LoVo (cell line): ENCODE measurements around the gene LZTFL1.
"Not testable (repeated sequence)": the region's sequence is repeated elsewhere in the genome, so short reads cannot be mapped to it uniquely, and the experiment has no call there.

ENCODE experiments used
- DNase-seq: peaks from one replicate; pipeline ENCODE4 v3.0.0-alpha.2; 2016; ENCODE audit warnings: low spot score

The LZTFL1 gene

GRCh38 chr3:45864760-45865519 is 23.0 kb upstream of the LZTFL1 start:
- DNase-seq, result no peak

DNA sequence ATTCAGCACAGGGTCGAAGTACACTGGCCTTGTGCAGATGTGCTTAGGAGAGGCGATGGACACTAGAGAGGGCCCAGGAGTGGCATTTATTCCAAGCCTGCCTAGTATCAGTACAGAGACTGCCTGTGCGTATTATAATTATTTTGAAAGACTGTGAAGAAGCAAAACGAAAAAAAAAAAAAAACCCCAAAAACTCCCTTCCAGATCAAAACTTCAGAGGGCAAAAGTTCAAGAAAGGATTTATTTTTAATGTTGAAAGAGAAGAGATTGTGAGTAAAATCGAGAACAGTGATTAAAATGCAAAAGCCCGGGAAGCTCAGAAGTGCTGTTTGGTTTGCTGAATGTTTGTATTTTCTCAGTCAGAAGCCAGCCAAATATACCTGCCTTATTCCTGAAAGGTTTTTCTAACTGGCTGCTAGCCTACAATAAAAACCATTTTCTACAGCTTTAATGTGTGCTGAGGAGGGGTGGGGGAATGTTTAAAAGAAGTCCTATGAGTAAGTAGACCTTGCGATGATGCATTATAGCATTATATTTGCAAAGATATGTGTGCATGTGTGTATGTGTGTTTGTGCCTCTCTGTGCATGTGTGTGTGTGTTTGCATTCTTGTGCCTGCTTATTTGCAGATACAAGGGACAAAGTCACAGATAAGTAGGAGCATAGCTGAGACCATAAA is 19.3 kb upstream of the LZTFL1 start:
- no peak for DNase-seq

- no peak for DNase-seq
Measured at GRCh38 chr3:45860481-45860880, 18.6 kb upstream of the LZTFL1 start.

DNA sequence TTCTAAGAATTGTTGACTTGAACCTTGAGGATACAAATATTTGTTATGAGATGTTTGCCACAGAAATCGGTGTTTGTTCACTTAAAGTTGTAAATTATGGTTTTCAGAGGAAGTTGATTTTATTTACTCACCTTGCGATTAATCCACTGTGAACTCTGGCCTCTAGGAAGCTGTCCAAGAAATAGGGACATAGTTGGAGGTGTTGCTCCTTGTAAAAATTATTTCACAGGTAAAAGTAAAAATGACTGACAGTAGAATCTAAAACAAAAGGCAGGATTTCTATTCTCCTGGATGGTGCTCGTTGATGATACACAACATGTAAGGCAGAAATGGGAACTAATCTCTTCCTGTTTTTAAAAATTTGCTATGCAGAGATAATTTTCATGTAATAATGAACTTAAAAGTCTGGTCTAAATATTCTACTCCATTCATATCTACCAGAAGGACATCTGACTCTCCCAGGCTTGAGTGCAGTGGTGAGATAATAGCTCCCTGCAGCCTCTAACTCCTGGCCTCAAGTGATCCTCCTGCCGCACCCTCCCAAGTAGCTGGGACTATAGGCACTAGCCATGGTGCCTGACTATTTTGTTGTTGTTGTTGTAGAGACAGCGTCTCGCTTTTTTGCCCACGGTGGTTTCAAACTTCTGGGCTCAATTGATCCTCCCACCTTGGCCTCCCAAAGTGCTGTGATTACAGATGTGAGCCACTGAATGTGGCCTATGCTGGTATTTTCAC is 17.1 kb upstream of the LZTFL1 start:
- DNase-seq, result no peak

- not testable (repeated sequence) for DNase-seq
Measured at GRCh38 chr3:45857024-45857423, 15.1 kb upstream of the LZTFL1 start.

DNA sequence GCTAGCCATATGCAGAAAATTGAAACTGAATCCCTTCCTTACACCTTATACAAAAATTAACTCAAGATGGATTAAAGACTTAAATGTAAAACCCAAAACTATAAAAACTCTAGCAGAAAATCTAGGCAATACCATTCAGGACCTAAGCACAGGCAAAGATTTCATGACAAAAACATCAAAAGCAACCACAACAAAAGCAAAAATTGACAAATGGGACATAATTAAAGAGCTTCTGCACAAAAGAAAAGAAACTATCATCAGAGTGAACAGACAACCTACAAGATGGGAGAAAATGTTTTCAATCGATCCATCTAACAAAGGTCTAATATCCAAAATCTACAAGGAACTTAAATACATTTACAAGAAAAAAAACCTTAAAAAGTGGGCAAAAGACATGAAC is 14.4 kb upstream of the LZTFL1 start:
- not testable (repeated sequence) for DNase-seq

- no peak for DNase-seq
Measured at GRCh38 chr3:45852828-45853227, 10.9 kb upstream of the LZTFL1 start.

- no peak for DNase-seq
Measured at GRCh38 chr3:45848392-45848791, 6.5 kb upstream of the LZTFL1 start.

GRCh38 chr3:45844616-45845015 is 2.7 kb upstream of the LZTFL1 start:
- no peak for DNase-seq

DNA sequence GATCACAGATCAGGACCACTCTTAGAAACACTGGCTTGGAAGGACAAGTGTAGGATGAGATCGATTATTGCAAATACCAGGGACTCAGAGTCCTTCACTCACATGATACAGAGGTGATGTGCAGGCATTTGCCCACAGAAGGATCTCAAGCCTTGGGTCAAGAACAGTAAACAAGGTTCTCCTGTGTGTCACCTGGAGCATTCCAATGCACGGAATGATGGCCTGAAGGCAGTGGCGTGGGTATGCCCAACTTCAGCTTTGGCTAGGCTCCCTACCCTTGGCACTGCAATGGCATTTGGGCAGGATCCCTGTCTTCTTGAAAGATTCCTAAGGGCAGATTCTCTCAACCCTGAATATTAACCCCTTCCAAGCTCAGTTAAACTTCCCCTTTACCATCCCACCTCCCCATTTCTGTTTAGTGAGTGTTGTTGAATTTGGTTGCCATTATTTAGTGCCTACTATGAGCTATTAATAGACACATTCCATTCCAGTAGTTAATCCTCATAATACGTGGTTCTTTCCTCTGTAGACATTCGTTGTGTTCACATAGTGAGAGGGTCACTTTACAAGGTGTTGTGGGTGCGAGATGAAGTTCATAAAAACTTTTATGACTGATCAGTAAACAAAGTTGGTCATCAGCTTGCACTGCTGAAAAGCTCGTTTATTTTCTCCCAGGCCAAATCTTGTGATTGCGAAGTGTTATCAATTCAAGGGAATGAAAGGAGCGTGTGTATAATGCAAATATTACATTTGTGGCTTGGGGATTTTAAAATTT is 1.1 kb upstream of the LZTFL1 start:
- no peak for DNase-seq

DNA sequence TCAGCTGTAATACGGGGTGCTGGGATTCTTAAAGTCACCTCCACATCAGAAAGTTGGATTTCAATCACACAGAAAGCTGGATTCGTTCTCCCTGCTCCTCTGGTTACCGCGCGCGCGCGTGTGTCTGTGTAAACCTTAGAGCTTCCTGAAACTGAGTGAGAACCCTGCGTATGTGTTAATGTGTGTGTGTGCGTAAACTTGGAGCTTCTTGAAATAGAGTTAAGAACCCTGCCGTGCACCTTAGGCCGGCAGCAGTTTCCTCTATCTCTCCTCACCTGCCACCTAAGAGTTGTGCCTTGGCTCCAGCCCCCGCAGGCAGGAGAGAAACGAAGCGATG is 531 bp downstream of the LZTFL1 start:
- DNase-seq, result peak; percentile 6

- no peak for DNase-seq
Measured at GRCh38 chr3:45838466-45838865, 3.5 kb downstream of the LZTFL1 start.

- DNase-seq, result peak; percentile 40
Measured at GRCh38 chr3:45832699-45833098, 9.2 kb downstream of the LZTFL1 start.

DNA sequence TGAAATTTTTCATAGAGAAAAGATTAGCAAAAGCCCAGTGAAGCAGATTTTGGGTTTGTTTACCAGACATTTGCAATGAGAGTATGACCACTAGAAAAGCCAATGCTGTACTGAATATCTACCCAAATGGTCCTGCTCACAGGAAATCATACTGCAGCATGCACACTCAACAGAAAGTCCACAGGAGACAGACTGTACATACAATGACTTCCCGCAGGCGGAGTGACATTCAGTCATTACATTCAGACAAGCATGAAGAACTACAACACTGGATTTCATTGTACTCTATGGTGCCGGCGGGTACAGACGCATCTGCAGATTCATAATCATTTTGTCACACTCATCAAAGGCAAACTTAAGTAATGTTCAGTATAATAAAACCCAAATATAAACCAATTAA is 11.8 kb downstream of the LZTFL1 start:
- DNase-seq, result no peak

- no peak for DNase-seq
Measured at GRCh38 chr3:45826908-45827307, 15.0 kb downstream of the LZTFL1 start.

- DNase-seq, result no peak
Measured at GRCh38 chr3:45826321-45826720, 15.6 kb downstream of the LZTFL1 start.

DNA sequence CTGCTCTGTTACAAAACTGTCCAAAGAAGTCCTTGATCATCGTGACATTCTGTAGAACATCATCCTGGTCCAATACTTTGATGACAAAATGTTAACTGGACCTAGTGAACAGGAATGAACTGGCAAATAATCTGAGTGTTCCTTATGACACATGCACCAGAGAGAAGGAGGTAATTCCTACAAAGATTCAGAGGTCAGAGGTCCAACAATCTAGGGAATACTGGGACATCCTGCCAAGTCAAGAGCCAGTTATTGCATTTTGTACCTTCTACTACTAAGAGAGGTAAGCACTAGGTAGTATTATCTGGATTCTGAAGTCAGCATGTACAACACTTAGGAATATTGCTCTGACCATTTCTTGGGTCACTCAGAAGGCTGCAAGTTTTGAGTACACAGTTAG is 20.8 kb downstream of the LZTFL1 start:
- no peak for DNase-seq

DNA sequence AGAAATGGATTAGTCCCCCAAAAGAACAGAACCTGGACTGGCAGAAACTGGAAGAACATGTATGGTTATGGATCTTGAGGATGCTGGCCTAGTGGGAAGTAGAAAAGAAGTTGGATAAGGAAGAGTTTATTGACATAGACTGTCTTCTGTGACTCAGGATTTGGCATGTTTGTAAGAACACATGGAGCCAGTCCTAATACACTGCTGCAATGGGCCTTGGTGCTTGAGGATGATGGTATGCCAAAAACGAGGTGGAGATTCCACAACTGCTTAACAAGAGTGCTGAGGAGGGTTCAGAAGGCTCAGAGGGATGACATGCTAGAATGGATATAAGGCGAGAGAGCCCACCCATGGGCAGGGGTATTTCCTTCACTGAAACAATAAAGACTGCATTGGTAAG is 22.4 kb downstream of the LZTFL1 start:
- DNase-seq, result no peak

GRCh38 chr3:45817831-45818522 is 23.9 kb downstream of the LZTFL1 start:
- DNase-seq, result peak; percentile 93

GRCh38 chr3:45816544-45816943 is 25.4 kb downstream of the LZTFL1 start:
- no peak for DNase-seq

DNA sequence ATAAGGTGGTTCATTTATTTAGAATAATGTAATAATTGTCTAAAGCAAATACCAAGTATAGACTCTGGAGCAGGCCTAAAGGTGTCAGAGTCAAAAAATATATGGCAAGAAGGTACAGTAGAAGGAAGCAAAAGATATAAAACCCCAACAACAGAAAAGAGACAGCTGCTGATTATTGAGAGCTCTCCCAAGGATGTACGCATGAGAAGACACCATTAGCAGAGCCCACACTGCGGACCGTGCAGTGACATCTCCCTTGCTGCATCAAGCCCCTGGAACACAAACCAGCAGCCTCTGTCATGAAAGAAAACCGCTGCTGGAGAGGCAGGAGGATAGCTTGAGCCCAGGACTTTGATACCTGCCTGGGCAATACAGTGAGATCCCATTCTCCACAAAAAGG is 27.6 kb downstream of the LZTFL1 start:
- DNase-seq, result no peak
